ENCODE results near the gene RPLP2.
A peak's percentile ranks its signal among the peaks of the same experiment; 100 is the strongest.

The RPLP2 gene

GRCh38 chr11:836700-837099 lies 26.9 kb downstream of the RPLP2 start:
- DNase-seq (ENCODE audit: low read depth), result no peak

GRCh38 chr11:837189-837989 lies 27.6 kb downstream of the RPLP2 start:
- DNase-seq (ENCODE audit: low read depth), result no peak

GRCh38 chr11:837990-838307 lies 28.2 kb downstream of the RPLP2 start:
- no peak for DNase-seq (ENCODE audit: low read depth)

GRCh38 chr11:838441-839279 lies 28.9 kb downstream of the RPLP2 start:
- DNase-seq (ENCODE audit: low read depth), result no peak

- no peak for DNase-seq (ENCODE audit: low read depth)
These were observed 29.5 kb downstream of the RPLP2 start for GRCh38 chr11:839280-839623.

- DNase-seq (ENCODE audit: low read depth), result no peak
These were observed 30.3 kb downstream of the RPLP2 start for GRCh38 chr11:839875-840617.

GRCh38 chr11:841981-842369 lies 32.2 kb downstream of the RPLP2 start:
- DNase-seq (ENCODE audit: low read depth), result no peak

- DNase-seq (ENCODE audit: low read depth), result peak; percentile 71
These were observed 32.7 kb downstream of the RPLP2 start, which contains the start of the genes POLR2L and TSPAN4 for GRCh38 chr11:842370-843002. Gene POLR2L, minus strand, starts transcription at chr11:842529. Its CDS starts 21 bp downstream, at chr11:842508. Gene TSPAN4, plus strand, starts transcription at chr11:842852. Its CDS starts 7,453 bp downstream, at chr11:850305.

- no peak for DNase-seq (ENCODE audit: low read depth)
These were observed 33.4 kb downstream of the RPLP2 start for GRCh38 chr11:843086-843734.

GRCh38 chr11:843818-844692 lies 34.3 kb downstream of the RPLP2 start:
- peak; percentile 97 for DNase-seq (ENCODE audit: low read depth)

GRCh38 chr11:844693-845644 lies 35.2 kb downstream of the RPLP2 start:
- peak; percentile 98 for DNase-seq (ENCODE audit: low read depth)

GRCh38 chr11:845872-846495 lies 36.2 kb downstream of the RPLP2 start:
- peak; percentile 56 for DNase-seq (ENCODE audit: low read depth)

GRCh38 chr11:846496-847098 lies 36.8 kb downstream of the RPLP2 start:
- DNase-seq (ENCODE audit: low read depth), result no peak

- DNase-seq (ENCODE audit: low read depth), result no peak
These were observed 38.1 kb downstream of the RPLP2 start for GRCh38 chr11:847876-848275.

- no peak for DNase-seq (ENCODE audit: low read depth)
These were observed 38.7 kb downstream of the RPLP2 start for GRCh38 chr11:848380-848931.

- no peak for DNase-seq (ENCODE audit: low read depth)
These were observed 39.5 kb downstream of the RPLP2 start for GRCh38 chr11:849104-849824.

- DNase-seq (ENCODE audit: low read depth), result no peak
These were observed 40.4 kb downstream of the RPLP2 start for GRCh38 chr11:849951-850774.
